NCI-H2196 (cell line): ENCODE results near the gene AKR7A3.
"Not testable (repeated sequence)": the region's sequence is repeated elsewhere in the genome, so short reads cannot be mapped to it uniquely, and the experiment has no call there.

Experiments
- DNase-seq: peaks from one replicate; lab custom pipeline; 2025; ENCODE audit not compliant: unreplicated experiment; lab: John Stamatoyannopoulos, UW

The AKR7A3 gene

GRCh38 chr1:19294638-19295037 lies 6.1 kb upstream of the AKR7A3 start:
- no peak for DNase-seq

GRCh38 chr1:19289244-19289643 lies 674 bp upstream of the AKR7A3 start:
- DNase-seq, result no peak

- no peak for DNase-seq
Measured at GRCh38 chr1:19287436-19288185, 959 bp downstream of the AKR7A3 start.

GRCh38 chr1:19285807-19286206 lies 2.8 kb downstream of the AKR7A3 start:
- not testable (repeated sequence) for DNase-seq

- not testable (repeated sequence) for DNase-seq
Measured at GRCh38 chr1:19285366-19285765, 3.2 kb downstream of the AKR7A3 start.

GRCh38 chr1:19284881-19285280 lies 3.7 kb downstream of the AKR7A3 start:
- DNase-seq, result no peak

GRCh38 chr1:19283891-19284290 lies 4.7 kb downstream of the AKR7A3 start:
- no peak for DNase-seq

GRCh38 chr1:19274636-19275035 lies 13.9 kb downstream of the AKR7A3 start:
- no peak for DNase-seq

GRCh38 chr1:19273844-19274531 lies 14.6 kb downstream of the AKR7A3 start:
- DNase-seq, result not testable (repeated sequence)

- no peak for DNase-seq
Measured at GRCh38 chr1:19273106-19273843, 15.3 kb downstream of the AKR7A3 start.

- no peak for DNase-seq
Measured at GRCh38 chr1:19272064-19272463, 16.5 kb downstream of the AKR7A3 start.

GRCh38 chr1:19270343-19270730 lies 18.2 kb downstream of the AKR7A3 start:
- DNase-seq, result not testable (repeated sequence)

- DNase-seq, result not testable (repeated sequence)
Measured at GRCh38 chr1:19269427-19270342, 18.9 kb downstream of the AKR7A3 start.

- no peak for DNase-seq
Measured at GRCh38 chr1:19268445-19268844, 20.1 kb downstream of the AKR7A3 start.

- DNase-seq, result no peak
Measured at GRCh38 chr1:19262744-19263143, 25.8 kb downstream of the AKR7A3 start.

- DNase-seq, result no peak
Measured at GRCh38 chr1:19262047-19262446, 26.5 kb downstream of the AKR7A3 start.

- peak; percentile 86 for DNase-seq
Measured at GRCh38 chr1:19260211-19261138, 28.1 kb downstream of the AKR7A3 start.

GRCh38 chr1:19258353-19258752 lies 30.2 kb downstream of the AKR7A3 start:
- no peak for DNase-seq

- DNase-seq, result no peak
Measured at GRCh38 chr1:19257178-19257914, 31.2 kb downstream of the AKR7A3 start.
